Neutrophil (primary cell): ENCODE data around the gene PADI2.

Source experiments
- H3K27ac ChIP-seq: fragments of 200-600 bp; sonication (generic); 2 replicates; pipeline ENCODE4 v1.5.1; 2016; ENCODE audit warnings: mild to moderate bottlenecking, moderate library complexity
- H3K27me3 ChIP-seq: fragments of 200-600 bp; sonication (generic); 2 replicates; pipeline ENCODE4 v1.6.0; 2016; ENCODE audit warnings: mild to moderate bottlenecking
- H3K36me3 ChIP-seq: fragments of 200-600 bp; sonication (generic); 2 replicates; pipeline ENCODE4 v1.5.1; 2017
- H3K4me1 ChIP-seq, 2 experiments: fragments of 200-600 bp in 1 of 2; sonication (generic) in 1 of 2; 1 replicate in 1 of 2; 2 replicates in 1 of 2; pipeline versions ENCODE4 v1.5.1 to v1.6.1; 2013 to 2016; ENCODE audit warnings: low read depth in 1 of 2, low read length in 1 of 2, mild to moderate bottlenecking in 1 of 2, moderate library complexity in 1 of 2; ENCODE audit not compliant: control insufficient read depth in 1 of 2, insufficient read depth in 1 of 2
- H3K4me3 ChIP-seq, 2 experiments: fragments of 200-600 bp in 1 of 2; sonication (generic) in 1 of 2; 1 replicate in 1 of 2; 2 replicates in 1 of 2; pipeline ENCODE4 v1.5.1; 2013 to 2016; ENCODE audit warnings: low read depth in 1 of 2, low read length in 1 of 2, mild to moderate bottlenecking in 1 of 2, moderate library complexity in 1 of 2
- H3K9me3 ChIP-seq: fragments of 200-600 bp; sonication (generic); 2 replicates; pipeline ENCODE4 v1.5.1; 2016
- CTCF ChIP-seq: fragments of 200-600 bp; sonication (generic); IDR thresholded peaks from 2 replicates; pipeline ENCODE4 v1.5.1; 2016; ENCODE audit warnings: antibody characterized with exemption

PADI2 gene

DNA sequence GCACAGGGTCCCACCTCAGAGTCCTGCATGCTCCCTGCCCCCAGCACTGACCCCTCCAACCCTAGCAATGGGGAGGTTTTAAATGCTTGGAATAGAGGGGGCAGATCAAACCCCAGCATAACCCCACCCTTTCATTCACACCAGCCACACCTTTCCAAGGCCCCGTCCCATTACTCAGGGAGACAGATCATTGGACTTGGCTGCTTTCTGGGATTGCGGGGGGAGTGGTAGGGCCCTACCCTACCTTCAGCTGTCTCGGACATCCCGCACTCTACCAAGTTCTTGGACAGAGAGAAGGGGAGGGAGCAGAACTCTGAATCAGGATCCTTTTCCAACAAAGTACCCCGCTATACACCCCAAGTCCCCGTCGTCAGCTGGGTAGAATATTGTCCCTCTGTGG is 983 bp downstream of the PADI2 start:
- peaks cover 94 to 95% of the 10 kb centered on the region in 2 experiments for H3K4me1 ChIP-seq
- H3K9me3 ChIP-seq = no peaks in the 10 kb centered on the region
- peak overlapping the region; percentile 92 for H3K27ac ChIP-seq
- no peak for TF ChIP-seq CTCF
- H3K27me3 ChIP-seq = no peaks in the 10 kb centered on the region
- peak overlapping the region; percentile 91 to 98 for H3K4me3 ChIP-seq
- peaks cover 38% of the 10 kb centered on the region for H3K36me3 ChIP-seq

GRCh38 chr1:17117451-17118265 is 1.6 kb downstream of the PADI2 start:
- Histone ChIP-seq H3K4me3 (peak overlapping the region; percentile 91 to 98), H3K27me3 (no peaks in the 10 kb centered on the region)

DNA sequence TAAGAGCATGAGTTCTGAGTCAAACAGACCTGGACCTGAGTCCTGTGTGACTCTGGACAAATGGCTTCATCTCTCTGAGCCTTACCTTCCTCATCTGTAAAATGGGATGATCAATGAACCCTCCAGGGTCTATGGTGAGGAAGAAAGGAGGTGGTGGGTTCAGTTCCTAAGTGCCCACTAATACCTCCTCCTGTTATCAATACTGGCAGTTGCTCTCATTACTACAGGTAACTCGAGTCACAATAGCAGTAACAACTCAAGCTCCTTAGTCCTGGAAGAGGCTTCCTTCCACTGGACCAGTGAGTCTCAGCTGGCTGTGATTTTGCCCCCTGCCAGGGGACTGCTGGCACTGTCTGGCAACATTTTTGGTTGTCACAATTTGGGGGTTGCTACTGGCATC is 2.6 kb downstream of the PADI2 start:
- TF ChIP-seq CTCF = no peak
- Histone ChIP-seq H3K9me3 (no peaks in the 10 kb centered on the region), H3K27ac (peak overlapping the region; percentile 92), H3K4me1 (peaks cover 92 to 95% of the 10 kb centered on the region in 2 experiments), H3K27me3 (no peaks in the 10 kb centered on the region), H3K36me3 (peaks cover 52% of the 10 kb centered on the region), H3K4me3 (peak overlapping the region; percentile 91 to 98)

More at GRCh38 chr1:17117451-17118265, 1.6 kb downstream of the PADI2 start:
- Histone ChIP-seq H3K9me3 (no peaks in the 10 kb centered on the region), H3K36me3 (peaks cover 42% of the 10 kb centered on the region), H3K27ac (peak overlapping the region; percentile 92), H3K4me1 (peaks cover 92 to 95% of the 10 kb centered on the region in 2 experiments)
- TF ChIP-seq CTCF = no peak

GRCh38 chr1:17113963-17114362 is 5.3 kb downstream of the PADI2 start:
- Histone ChIP-seq H3K9me3 (no peaks in the 10 kb centered on the region), H3K36me3 (peaks cover 75% of the 10 kb centered on the region), H3K4me3 (no peak overlapping the region), H3K4me1 (peaks cover 83 to 88% of the 10 kb centered on the region in 2 experiments), H3K27me3 (no peaks in the 10 kb centered on the region), H3K27ac (peak overlapping the region; percentile 56)
- TF ChIP-seq CTCF = no peak

- no peak for TF ChIP-seq CTCF
- Histone ChIP-seq H3K27me3 (no peaks in the 10 kb centered on the region), H3K27ac (peak overlapping the region; percentile 64)
These were observed 6.6 kb downstream of the PADI2 start for GRCh38 chr1:17112496-17113236.

More at GRCh38 chr1:17112496-17113236, 6.6 kb downstream of the PADI2 start:
- Histone ChIP-seq H3K36me3 (peaks cover 83% of the 10 kb centered on the region), H3K4me1 (peaks cover 72 to 79% of the 10 kb centered on the region in 2 experiments), H3K9me3 (no peaks in the 10 kb centered on the region), H3K4me3 (no peak overlapping the region)
